HG03378 (cell line): ENCODE measurements around the gene PTPN4.
"Not testable (repeated sequence)": the region's sequence is repeated elsewhere in the genome, so short reads cannot be mapped to it uniquely, and the experiment has no call there.

Source experiments
- ATAC-seq: cut with Tn5 transposase; IDR thresholded peaks from one replicate; pipeline ENCODE4 v1.9.1; 2021; ENCODE audit warnings: mild to moderate bottlenecking, moderate library complexity; ENCODE audit not compliant: unreplicated experiment

Gene PTPN4

DNA sequence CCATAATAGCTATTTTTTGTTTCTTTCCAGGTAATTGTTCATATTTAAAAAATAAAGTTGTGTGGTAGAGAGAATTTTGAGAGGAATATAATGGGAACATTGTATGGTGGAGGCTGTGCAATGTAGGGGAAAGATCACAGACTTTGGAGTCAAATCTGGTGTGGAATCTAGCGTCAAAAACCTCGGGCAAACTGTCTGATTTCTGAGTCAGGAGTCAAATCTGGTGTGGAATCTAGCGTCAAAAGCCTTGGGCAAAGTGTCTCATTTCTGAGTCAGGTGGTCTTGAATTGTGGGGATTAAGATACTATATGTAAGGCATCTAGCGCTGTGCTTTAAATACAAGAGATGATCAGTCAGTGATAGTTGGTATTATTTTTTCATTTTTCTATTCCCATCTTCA is 5.1 kb downstream of the PTPN4 start:
- no peak for ATAC-seq

GRCh38 chr2:119765433-119766002 is 5.8 kb downstream of the PTPN4 start:
- no peak for ATAC-seq

DNA sequence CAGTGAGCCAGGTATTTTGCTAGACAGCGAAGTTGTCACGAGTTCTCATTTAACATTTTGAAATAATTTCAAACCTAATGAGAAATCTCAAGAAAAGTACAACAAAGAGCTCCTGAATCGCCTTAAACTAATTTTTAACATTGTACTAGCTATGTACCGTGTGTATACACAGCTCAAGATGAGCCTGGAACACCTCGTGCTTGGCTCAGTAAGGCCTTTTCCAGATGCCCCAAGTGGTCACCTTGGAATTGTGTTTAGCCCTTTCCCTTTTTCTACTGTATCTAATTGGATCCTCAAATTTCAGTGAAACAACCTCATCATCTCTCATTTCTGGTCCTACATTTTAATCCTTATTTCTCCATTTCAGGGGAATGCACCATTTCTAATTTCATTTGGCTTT is 7.2 kb downstream of the PTPN4 start:
- ATAC-seq, result no peak

- ATAC-seq, result no peak
These were observed 9.0 kb downstream of the PTPN4 start for GRCh38 chr2:119768742-119769141.

DNA sequence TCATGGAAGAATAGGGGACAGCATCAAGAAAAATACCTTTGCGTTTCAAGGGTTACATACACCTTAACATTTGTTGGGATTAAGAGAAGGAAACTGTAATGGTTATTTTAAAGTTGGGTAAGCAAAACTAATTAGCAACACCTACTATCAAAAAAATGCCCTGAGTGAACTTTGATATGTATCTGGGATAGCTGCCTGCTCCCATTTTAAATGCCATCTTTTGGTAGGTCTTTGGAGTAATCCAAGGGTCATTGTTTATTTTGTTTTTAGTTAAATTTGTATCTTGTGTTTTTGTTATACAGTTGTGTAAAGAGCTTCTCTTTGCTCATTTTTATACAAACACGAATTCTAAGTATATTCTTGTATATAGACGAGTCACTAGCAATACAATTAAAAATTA is 9.9 kb downstream of the PTPN4 start:
- ATAC-seq, result no peak

GRCh38 chr2:119771331-119771730 is 11.6 kb downstream of the PTPN4 start:
- no peak for ATAC-seq

- ATAC-seq, result no peak
These were observed 12.4 kb downstream of the PTPN4 start for GRCh38 chr2:119772128-119772527.

DNA sequence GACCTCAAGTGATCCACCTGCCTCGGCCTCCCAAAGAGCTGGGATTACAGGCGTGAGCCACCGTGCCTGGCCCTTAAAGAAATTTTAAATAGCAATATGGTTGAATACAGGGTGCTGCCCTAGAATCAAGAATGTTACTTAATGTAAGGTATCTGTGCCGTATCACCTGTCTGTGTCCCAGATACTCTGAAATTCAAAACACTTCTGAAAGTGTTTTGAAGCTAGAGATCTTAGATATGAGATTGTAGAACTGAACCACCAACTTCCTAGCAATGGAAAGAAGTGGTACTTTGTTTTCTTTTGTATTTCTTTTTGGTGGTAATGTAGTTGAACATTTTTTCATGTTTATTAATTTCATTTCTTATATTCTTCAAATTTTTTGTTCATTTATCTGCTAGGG is 13.0 kb downstream of the PTPN4 start:
- ATAC-seq, result no peak

DNA sequence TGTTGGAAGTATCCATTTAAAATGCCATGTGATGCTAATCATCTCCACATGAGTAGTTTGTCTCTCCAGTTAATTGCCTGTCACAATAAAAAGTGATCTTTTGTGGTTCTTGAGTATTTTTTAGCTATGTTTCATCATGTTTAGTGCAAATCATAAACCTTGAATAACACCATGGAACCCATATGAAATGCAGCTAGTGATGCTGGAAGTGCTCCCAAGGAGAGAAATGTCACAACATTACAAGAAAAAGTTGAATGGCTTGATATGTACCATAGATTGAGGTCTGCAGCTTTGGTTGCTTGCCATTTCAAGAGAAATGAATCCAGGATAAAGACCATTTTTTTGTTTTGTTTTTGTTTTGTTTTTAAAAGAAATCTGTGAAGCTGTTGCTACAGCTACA is 14.3 kb downstream of the PTPN4 start:
- no peak for ATAC-seq

DNA sequence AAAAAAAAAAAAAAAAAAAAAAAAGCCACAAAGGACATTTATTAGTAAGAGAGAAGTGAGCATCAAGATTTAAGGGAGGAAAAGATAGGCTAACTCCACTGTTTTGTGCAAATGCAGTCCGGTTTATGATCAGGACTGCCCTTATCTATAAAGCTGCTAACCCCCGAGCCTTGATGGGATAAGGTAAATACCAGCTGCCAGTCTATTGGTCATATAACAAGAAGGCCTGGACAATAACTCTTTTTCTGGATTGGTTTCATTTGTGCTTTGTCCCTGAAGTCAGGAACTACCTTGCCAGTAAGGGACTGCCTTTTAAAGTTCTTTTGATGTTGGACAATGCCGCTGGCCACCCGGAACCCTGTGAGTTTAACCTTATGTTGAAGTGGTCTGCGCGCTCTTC is 15.4 kb downstream of the PTPN4 start:
- ATAC-seq, result no peak

- ATAC-seq, result no peak
These were observed 22.7 kb downstream of the PTPN4 start for GRCh38 chr2:119782308-119783027.

DNA sequence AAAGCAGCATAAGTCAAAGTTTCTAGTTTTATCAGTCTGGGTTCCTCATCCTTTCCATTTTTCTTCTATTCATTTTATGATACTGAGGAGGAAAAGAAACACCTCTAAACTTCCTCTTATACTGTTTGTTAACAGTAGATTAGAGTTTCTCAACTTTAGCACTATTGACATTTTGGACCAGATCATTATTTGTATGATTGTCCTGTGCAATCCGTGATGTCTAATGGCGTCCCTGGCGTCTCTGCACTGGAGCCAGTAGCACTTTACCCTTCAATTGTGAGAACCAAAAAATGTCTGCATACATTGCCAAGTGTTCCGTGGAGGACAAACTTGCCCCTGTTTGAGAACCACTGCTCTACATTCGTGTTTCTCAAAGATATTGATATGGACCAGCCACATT is 25.2 kb downstream of the PTPN4 start:
- ATAC-seq, result no peak

DNA sequence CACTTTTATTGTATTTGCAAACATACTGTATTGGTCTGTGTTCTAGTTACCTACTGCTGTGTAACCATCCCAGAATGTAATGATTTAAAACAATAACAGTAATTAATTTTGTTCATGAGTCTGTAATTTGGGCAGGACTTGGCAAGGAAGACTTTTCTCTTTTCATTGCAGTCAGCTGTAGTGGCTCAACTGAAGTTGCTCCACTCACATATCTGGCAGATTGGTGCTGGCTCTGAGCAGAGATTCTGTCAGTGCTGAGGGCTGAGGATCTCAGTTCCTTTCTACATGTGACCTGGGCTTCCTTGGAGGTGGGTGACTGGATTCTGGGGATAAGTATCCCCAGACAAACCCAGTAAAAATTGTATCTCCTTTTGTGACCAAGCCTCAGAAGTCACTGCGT is 26.6 kb downstream of the PTPN4 start:
- ATAC-seq, result no peak

- no peak for ATAC-seq
These were observed 29.0 kb downstream of the PTPN4 start for GRCh38 chr2:119788752-119789151.

DNA sequence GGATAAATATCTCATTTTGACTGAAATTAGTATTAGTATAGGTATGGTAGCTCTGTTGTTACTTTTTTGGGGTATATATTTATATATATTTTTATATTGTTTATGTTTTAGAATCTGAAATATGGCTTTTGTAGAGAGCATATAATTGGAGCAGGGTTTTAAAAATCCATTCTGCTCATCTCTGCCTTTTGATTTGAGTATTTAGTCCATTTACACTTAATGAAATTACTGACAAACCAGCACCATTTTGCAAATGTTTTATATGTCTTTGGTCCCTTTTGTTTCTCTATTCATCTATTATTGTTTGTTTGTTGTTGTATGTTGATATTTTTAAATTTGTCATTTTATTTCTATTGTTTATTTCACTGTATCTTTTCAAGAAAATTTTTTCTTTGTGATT is 30.7 kb downstream of the PTPN4 start:
- no peak for ATAC-seq

- ATAC-seq, result no peak
These were observed 33.2 kb downstream of the PTPN4 start for GRCh38 chr2:119792907-119793312.

DNA sequence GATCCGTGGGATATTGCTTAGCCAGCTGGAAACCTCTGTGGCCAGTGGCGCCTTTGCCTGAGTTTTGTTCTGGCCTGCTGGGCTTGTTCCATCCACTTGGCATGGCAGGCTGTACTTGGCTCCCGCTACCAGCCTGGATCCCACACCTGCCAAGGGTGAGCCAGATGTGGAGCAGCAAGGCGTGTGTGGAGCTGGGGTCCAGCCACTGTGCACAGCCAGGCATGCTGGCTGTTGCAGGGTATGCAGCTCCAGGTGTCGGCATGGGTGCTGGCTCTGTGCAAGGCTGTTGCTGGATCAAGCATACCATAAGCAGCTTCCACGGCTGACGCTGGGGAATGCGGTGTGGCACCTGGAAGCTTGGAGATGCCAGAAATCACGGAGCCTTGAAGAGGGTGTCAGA is 34.5 kb downstream of the PTPN4 start:
- no peak for ATAC-seq

GRCh38 chr2:119795309-119796303 is 35.9 kb downstream of the PTPN4 start:
- ATAC-seq, result no peak

- no peak for ATAC-seq
These were observed 40.7 kb downstream of the PTPN4 start for GRCh38 chr2:119800376-119800902.

GRCh38 chr2:119801040-119801439 is 41.3 kb downstream of the PTPN4 start:
- ATAC-seq, result no peak

- ATAC-seq, result not testable (repeated sequence)
These were observed 42.3 kb downstream of the PTPN4 start for GRCh38 chr2:119801989-119802388.
